Measurements from ENCODE around the gene GBP1. TPM values are rescaled to one million over a fixed set of nuclear protein-coding genes. Genes with fewer than 3 reads are reported as not detected.

Gene GBP1, protein sequence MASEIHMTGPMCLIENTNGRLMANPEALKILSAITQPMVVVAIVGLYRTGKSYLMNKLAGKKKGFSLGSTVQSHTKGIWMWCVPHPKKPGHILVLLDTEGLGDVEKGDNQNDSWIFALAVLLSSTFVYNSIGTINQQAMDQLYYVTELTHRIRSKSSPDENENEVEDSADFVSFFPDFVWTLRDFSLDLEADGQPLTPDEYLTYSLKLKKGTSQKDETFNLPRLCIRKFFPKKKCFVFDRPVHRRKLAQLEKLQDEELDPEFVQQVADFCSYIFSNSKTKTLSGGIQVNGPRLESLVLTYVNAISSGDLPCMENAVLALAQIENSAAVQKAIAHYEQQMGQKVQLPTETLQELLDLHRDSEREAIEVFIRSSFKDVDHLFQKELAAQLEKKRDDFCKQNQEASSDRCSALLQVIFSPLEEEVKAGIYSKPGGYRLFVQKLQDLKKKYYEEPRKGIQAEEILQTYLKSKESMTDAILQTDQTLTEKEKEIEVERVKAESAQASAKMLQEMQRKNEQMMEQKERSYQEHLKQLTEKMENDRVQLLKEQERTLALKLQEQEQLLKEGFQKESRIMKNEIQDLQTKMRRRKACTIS
- total RNA-seq: 10 to 100 TPM; 67.6 to 79.9 TPM

GRCh38 chr1:89065079-89065868 lies at the start of gene GBP1:
Gene GBP1, minus strand, starts transcription at chr1:89065208. Its CDS starts 1,974 bp downstream, at chr1:89063234.
- Mint-ChIP-seq H3K27ac (peak within 1 kb of the TSS; percentile 93), H3K4me3 (peak within 1 kb of the TSS; percentile 78), H3K4me1 (peaks cover 58% of the 10 kb centered on the region), H3K36me3 (ENCODE audit: low read depth) (peaks cover 37% of the 10 kb centered on the region), H3K9me3 (ENCODE audit: low read depth) (no peaks in the 10 kb centered on the region), H3K27me3 (no peaks in the 10 kb centered on the region)
- DNase-seq (peak; percentile 24), ATAC-seq (peak; percentile 77)
- POLR2A ChIA-PET: interaction anchor here (0.6 kb wide), 1 partner anchor 77 kb away, joined by 3 read pairs; no protein-coding TSS in a partner anchor
- CTCF ChIA-PET: interaction anchor here (0.6 to 1.6 kb wide), 12 partner anchors 8 to 400 kb away, joined by 3 to 9 read pairs (median 4); partner anchors contain the start of gene GBP3
- intact Hi-C loops (cut with DNase I, micrococcal nuclease): loop anchor here (1.0 to 2.0 kb wide), 7 partner anchors 19 to 73 kb away; partner anchors contain the start of genes GBP2 (in 2 of the 2), GBP3 (in 2 of the 2), KYAT3 (in 1 of the 2) and RBMXL1 (in 1 of the 2)

DNA sequence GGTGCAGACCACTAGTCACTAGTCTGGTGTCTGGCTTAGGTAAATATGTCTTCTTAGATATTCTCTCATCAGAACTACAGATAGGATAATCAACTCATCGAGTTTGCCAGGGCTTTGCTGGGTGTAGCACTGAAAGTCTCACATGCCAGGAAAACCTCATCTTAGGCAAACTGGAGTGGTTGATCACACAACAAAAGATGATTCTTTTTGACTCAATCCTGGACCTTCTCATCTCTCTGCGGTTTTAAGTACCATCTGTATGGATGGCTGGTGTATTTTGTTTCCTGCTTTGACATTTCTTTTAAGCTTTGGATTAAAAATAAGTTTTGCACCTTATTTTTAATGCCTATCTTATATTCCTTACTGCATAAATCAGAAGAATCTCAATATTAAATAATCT lies 49.7 kb upstream of the GBP1 start:
- Mint-ChIP-seq H3K4me1 (peaks cover 40% of the 10 kb centered on the region), H3K9me3 (ENCODE audit: low read depth) (no peaks in the 10 kb centered on the region), H3K27ac (no peak overlapping the region), H3K36me3 (ENCODE audit: low read depth) (peaks cover 53% of the 10 kb centered on the region), H3K4me3 (no peak overlapping the region), H3K27me3 (no peaks in the 10 kb centered on the region)
- ATAC-seq: peak; percentile 65
- intact Hi-C loops (cut with DNase I, micrococcal nuclease): no loop called here
- POLR2A ChIA-PET: interaction anchor here (0.6 kb wide), 1 partner anchor 12 kb away, joined by 3 read pairs; no protein-coding TSS in a partner anchor
- CTCF ChIA-PET: no interaction called here
- no peak for DNase-seq

DNA sequence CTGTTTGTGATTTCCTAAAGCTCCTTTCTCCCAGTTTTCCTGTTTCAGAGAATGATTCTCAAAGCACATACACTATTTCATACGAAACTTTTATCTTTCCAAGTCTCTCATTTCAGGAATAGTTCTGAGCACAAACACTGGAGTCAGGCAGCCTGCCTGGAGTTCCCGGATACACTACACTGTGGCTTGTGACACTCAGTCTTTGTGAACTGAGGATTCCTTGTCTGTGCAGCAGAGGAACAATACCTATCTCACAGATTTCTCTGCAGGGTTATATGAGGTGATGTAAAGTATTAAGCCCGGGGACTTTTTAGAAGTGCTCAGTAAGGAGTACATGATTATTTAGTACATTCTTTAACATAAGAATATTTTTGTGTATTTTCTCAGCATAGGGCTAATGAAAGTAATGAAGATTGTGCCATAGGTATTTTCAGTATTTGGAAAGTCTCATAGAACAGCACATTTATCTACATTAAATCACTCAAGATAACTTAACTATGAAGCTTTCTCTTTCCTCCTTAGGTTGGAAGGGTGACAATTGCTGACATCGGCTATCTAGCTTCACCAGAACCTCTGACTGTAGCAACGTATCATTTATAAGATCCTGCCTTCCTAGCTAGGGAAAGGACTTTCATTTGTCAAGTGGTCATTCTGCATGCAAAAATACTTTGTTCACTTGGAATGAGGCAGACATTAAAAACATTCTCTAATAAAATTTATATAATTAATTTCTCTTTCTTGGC lies 48.0 kb upstream of the GBP1 start:
- Mint-ChIP-seq H3K27ac (peak overlapping the region; percentile 43), H3K9me3 (ENCODE audit: low read depth) (no peaks in the 10 kb centered on the region), H3K4me1 (peaks cover 40% of the 10 kb centered on the region), H3K27me3 (no peaks in the 10 kb centered on the region), H3K4me3 (no peak overlapping the region), H3K36me3 (ENCODE audit: low read depth) (peaks cover 68% of the 10 kb centered on the region)
- no peak for DNase-seq
- intact Hi-C loops (cut with DNase I, micrococcal nuclease): no loop called here
- ChIA-PET POLR2A (no interaction called here), CTCF (no interaction called here)
- no peak for ATAC-seq

DNA sequence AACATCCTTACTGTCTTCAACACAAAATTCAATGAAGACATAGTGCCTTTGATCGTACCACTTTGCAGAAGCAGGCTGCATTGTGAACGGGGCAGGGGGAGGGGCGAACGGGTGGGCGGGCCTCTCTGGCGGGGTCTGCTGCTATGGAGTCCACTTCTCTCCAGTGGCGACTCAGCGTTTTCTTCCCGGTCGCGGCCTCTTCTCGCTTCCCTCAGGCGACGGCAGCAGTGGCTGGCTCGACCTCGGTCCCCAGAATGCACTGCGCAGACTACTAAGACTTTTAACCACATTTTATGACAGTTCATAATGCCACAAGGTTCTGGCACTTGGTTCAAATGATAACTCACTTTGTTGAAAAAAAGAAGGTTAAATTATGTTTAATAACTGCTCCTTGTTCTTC lies 39.7 kb upstream of the GBP1 start:
- Mint-ChIP-seq H3K36me3 (ENCODE audit: low read depth) (peaks cover 73% of the 10 kb centered on the region), H3K4me1 (peaks cover 46% of the 10 kb centered on the region), H3K27ac (peak overlapping the region; percentile 74), H3K27me3 (no peaks in the 10 kb centered on the region), H3K4me3 (no peak overlapping the region), H3K9me3 (ENCODE audit: low read depth) (peaks cover 18% of the 10 kb centered on the region)
- peak; percentile 15 for ATAC-seq
- intact Hi-C loops (cut with DNase I, micrococcal nuclease): loop anchor here (1.0 to 2.0 kb wide), 4 partner anchors 20 to 39 kb away; partner anchors contain the start of genes GBP2 (in 2 of the 2) and GBP1 (in 1 of the 2)
- ChIA-PET POLR2A (no interaction called here), CTCF (interaction anchor here (1.6 kb wide), 1 partner anchor 58 kb away, joined by 3 read pairs; no protein-coding TSS in a partner anchor)
- peak; percentile 27 for DNase-seq

GRCh38 chr1:89104147-89104546 lies 39.1 kb upstream of the GBP1 start:
- DNase-seq (no peak), ATAC-seq (peak; percentile 80)
- Mint-ChIP-seq H3K4me3 (no peak overlapping the region), H3K36me3 (ENCODE audit: low read depth) (peaks cover 68% of the 10 kb centered on the region), H3K9me3 (ENCODE audit: low read depth) (peaks cover 19% of the 10 kb centered on the region), H3K4me1 (peaks cover 46% of the 10 kb centered on the region), H3K27ac (peak overlapping the region; percentile 74), H3K27me3 (no peaks in the 10 kb centered on the region)
- intact Hi-C loops (cut with DNase I, micrococcal nuclease): loop anchor here (1.0 to 2.0 kb wide), 4 partner anchors 19 to 39 kb away; partner anchors contain the start of genes GBP2 (in 2 of the 2) and GBP1 (in 1 of the 2)
- CTCF ChIA-PET: interaction anchor here (1.2 to 1.6 kb wide), 2 partner anchors 11 to 58 kb away, joined by 3 read pairs; no protein-coding TSS in a partner anchor
- POLR2A ChIA-PET: no interaction called here

- intact Hi-C loops (cut with DNase I, micrococcal nuclease): no loop called here
- ChIA-PET POLR2A (no interaction called here), CTCF (no interaction called here)
- Mint-ChIP-seq H3K4me3 (no peak overlapping the region), H3K4me1 (peaks cover 40% of the 10 kb centered on the region), H3K27me3 (no peaks in the 10 kb centered on the region), H3K9me3 (ENCODE audit: low read depth) (peaks cover 21% of the 10 kb centered on the region), H3K36me3 (ENCODE audit: low read depth) (peaks cover 50% of the 10 kb centered on the region), H3K27ac (no peak overlapping the region)
- ATAC-seq (peak; percentile 35), DNase-seq (no peak)
These were observed 37.0 kb upstream of the GBP1 start for GRCh38 chr1:89102021-89102420.

GRCh38 chr1:89100412-89100811 lies 35.4 kb upstream of the GBP1 start:
- H3K4me1 Mint-ChIP-seq: peaks cover 27% of the 10 kb centered on the region
- ChIA-PET CTCF (interaction anchor here (0.7 to 2.6 kb wide), 2 partner anchors 15 to 23 kb away, joined by 5 to 10 read pairs; no protein-coding TSS in a partner anchor), POLR2A (no interaction called here)
- intact Hi-C loops (cut with DNase I, micrococcal nuclease): loop anchor here in 1 of 2 experiments (2.0 kb wide), 1 partner anchor 30 kb away; no protein-coding TSS in a partner anchor
- peaks cover 34% of the 10 kb centered on the region for H3K36me3 Mint-ChIP-seq (ENCODE audit: low read depth)
- H3K9me3 Mint-ChIP-seq (ENCODE audit: low read depth): peaks cover 17% of the 10 kb centered on the region
- no peak overlapping the region for H3K4me3 Mint-ChIP-seq
- no peaks in the 10 kb centered on the region for H3K27me3 Mint-ChIP-seq
- DNase-seq (no peak), ATAC-seq (no peak)
- no peak overlapping the region for H3K27ac Mint-ChIP-seq

GRCh38 chr1:89098857-89099256 lies 33.8 kb upstream of the GBP1 start:
- Mint-ChIP-seq H3K27ac (no peak overlapping the region), H3K36me3 (ENCODE audit: low read depth) (peaks cover 19% of the 10 kb centered on the region), H3K27me3 (no peaks in the 10 kb centered on the region), H3K9me3 (ENCODE audit: low read depth) (peaks cover 9% of the 10 kb centered on the region), H3K4me1 (peaks cover 12% of the 10 kb centered on the region), H3K4me3 (no peak overlapping the region)
- intact Hi-C loops (cut with DNase I, micrococcal nuclease): no loop called here
- ATAC-seq (no peak), DNase-seq (no peak)
- ChIA-PET CTCF (interaction anchor here (2.6 kb wide), 1 partner anchor 13 kb away, joined by 10 read pairs; no protein-coding TSS in a partner anchor), POLR2A (no interaction called here)

DNA sequence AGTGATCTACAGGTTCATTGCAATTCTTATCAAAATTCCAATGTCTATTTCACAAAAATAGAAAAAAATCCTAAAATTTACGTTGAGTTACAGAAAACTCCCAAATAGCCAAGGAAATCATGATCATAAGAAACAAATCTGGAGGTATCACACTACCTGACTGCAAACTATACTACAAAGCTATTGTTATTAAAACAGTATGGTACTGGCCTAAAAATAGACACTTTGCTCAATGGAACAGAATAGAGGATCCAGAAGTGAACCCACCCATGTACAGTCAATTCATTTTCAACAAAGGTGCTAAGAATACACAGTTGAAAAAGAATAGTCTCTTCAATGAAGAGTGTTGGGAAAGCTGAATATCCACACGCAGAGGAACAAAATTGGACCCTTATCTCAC lies 30.7 kb upstream of the GBP1 start:
- no peaks in the 10 kb centered on the region for H3K4me1 Mint-ChIP-seq
- no peak for DNase-seq
- intact Hi-C loops (cut with DNase I, micrococcal nuclease): no loop called here
- no peak for ATAC-seq
- no peaks in the 10 kb centered on the region for H3K27me3 Mint-ChIP-seq
- no peak overlapping the region for H3K4me3 Mint-ChIP-seq
- ChIA-PET POLR2A (no interaction called here), CTCF (interaction anchor here (2.2 kb wide), 1 partner anchor 10 kb away, joined by 8 read pairs; no protein-coding TSS in a partner anchor)
- H3K9me3 Mint-ChIP-seq (ENCODE audit: low read depth): peaks cover 9% of the 10 kb centered on the region
- H3K36me3 Mint-ChIP-seq (ENCODE audit: low read depth): peaks cover 2% of the 10 kb centered on the region
- no peak overlapping the region for H3K27ac Mint-ChIP-seq

GRCh38 chr1:89089962-89090361 lies 25.0 kb upstream of the GBP1 start:
- no peaks in the 10 kb centered on the region for H3K9me3 Mint-ChIP-seq (ENCODE audit: low read depth)
- peak; percentile 73 for ATAC-seq
- peaks cover 6% of the 10 kb centered on the region for H3K4me1 Mint-ChIP-seq
- no peaks in the 10 kb centered on the region for H3K36me3 Mint-ChIP-seq (ENCODE audit: low read depth)
- H3K27ac Mint-ChIP-seq: no peak overlapping the region
- H3K27me3 Mint-ChIP-seq: no peaks in the 10 kb centered on the region
- ChIA-PET CTCF (interaction anchor here (0.8 to 1.2 kb wide), 2 partner anchors 32 to 143 kb away, joined by 3 read pairs; no protein-coding TSS in a partner anchor), POLR2A (no interaction called here)
- no peak overlapping the region for H3K4me3 Mint-ChIP-seq
- no peak for DNase-seq
- intact Hi-C loops (cut with DNase I, micrococcal nuclease): loop anchor here in 1 of 2 experiments (5.0 kb wide), 2 partner anchors 93 to 108 kb away; no protein-coding TSS in a partner anchor

All from activated CD4-positive, alpha-beta T cell treated with anti-CD3 and anti-CD28 coated beads for 36 hours (primary cell).